ENCODE results near the gene RAB13.
"Not testable (repeated sequence)": the region's sequence is repeated elsewhere in the genome, so short reads cannot be mapped to it uniquely, and the experiment has no call there.

GRCh38 chr1:153981735-153982134, 4.4 kb downstream of the RAB13 start:
- not testable (repeated sequence) for TF ChIP-seq EZH2 (IDR thresholded peaks at IDR 0.05; ENCODE audit: low read length, unreplicated experiment)
- TF ChIP-seq, protein P1, sequence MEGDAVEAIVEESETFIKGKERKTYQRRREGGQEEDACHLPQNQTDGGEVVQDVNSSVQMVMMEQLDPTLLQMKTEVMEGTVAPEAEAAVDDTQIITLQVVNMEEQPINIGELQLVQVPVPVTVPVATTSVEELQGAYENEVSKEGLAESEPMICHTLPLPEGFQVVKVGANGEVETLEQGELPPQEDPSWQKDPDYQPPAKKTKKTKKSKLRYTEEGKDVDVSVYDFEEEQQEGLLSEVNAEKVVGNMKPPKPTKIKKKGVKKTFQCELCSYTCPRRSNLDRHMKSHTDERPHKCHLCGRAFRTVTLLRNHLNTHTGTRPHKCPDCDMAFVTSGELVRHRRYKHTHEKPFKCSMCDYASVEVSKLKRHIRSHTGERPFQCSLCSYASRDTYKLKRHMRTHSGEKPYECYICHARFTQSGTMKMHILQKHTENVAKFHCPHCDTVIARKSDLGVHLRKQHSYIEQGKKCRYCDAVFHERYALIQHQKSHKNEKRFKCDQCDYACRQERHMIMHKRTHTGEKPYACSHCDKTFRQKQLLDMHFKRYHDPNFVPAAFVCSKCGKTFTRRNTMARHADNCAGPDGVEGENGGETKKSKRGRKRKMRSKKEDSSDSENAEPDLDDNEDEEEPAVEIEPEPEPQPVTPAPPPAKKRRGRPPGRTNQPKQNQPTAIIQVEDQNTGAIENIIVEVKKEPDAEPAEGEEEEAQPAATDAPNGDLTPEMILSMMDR (conservative IDR thresholded peaks at IDR 0.05; ENCODE audit: low read depth, low read length) = not testable (repeated sequence)

All from PC-3 (cell line).